OCI-LY7 (cell line): ENCODE data around the gene AGMO. TPM values are rescaled to one million over a fixed set of nuclear protein-coding genes. Genes with fewer than 3 reads are reported as not detected.

Experiments used
- BruUV-seq: library from RNA; stranded (reverse); fragments of 400-500 nt; replicated peaks from 2 replicates; lab custom pipeline; 2021; lab: Mats Ljungman, UMichigan
- CTCF ChIA-PET: fragments of 300-600 bp; sonication (Branson Sonifier 250); formaldehyde crosslinking; loops from one replicate; lab custom pipeline; 2022; ENCODE audit warnings: antibody characterized with exemption; ENCODE audit not compliant: unreplicated experiment; lab: Charles Lee
- POLR2A ChIA-PET: fragments of 300-600 bp; sonication (Branson Sonifier 250); formaldehyde crosslinking; loops from one replicate; lab custom pipeline; 2022; ENCODE audit warnings: antibody characterized with exemption; lab: Charles Lee
- DNase-seq: peaks from one replicate; pipeline ENCODE4 v3.0.0-alpha.2; 2015; ENCODE audit warnings: low spot score
- H2AFZ ChIP-seq: fragments of 200-600 bp; sonication (generic), shearing (Covaris generic); 2 replicates; pipeline ENCODE4 v1.6.1; 2014; ENCODE audit warnings: mild to moderate bottlenecking, antibody characterized with exemption, low read length, moderate library complexity
- H3K27ac ChIP-seq: fragments of 200-600 bp; sonication (generic); 2 replicates; pipeline ENCODE4 v1.5.1; 2014; ENCODE audit warnings: mixed run types, low read depth, mild to moderate bottlenecking, moderate library complexity, low read length, inconsistent platforms; ENCODE audit not compliant: poor library complexity, severe bottlenecking
- H3K36me3 ChIP-seq: fragments of 200-600 bp; sonication (generic); 2 replicates; pipeline ENCODE4 v1.6.1; 2014; ENCODE audit warnings: mild to moderate bottlenecking, antibody characterized with exemption, low read length, moderate library complexity, mixed read lengths; ENCODE audit not compliant: insufficient read depth
- H3K4me1 ChIP-seq: fragments of 200-600 bp; sonication (generic); 2 replicates; pipeline ENCODE4 v1.5.1; 2014; ENCODE audit warnings: mild to moderate bottlenecking, low read length; ENCODE audit not compliant: insufficient read depth, poor library complexity, severe bottlenecking
- H3K4me2 ChIP-seq: fragments of 200-600 bp; sonication (generic); 2 replicates; pipeline ENCODE4 v1.6.1; 2014; ENCODE audit warnings: mild to moderate bottlenecking, low read length
- H3K4me3 ChIP-seq: fragments of 200-600 bp; sonication (generic); 2 replicates; pipeline ENCODE4 v1.5.1; 2014; ENCODE audit warnings: mild to moderate bottlenecking, low read depth, low read length; ENCODE audit not compliant: poor library complexity, severe bottlenecking
- H3K79me2 ChIP-seq: fragments of 200-600 bp; sonication (generic); 2 replicates; pipeline ENCODE4 v1.6.1; 2016; ENCODE audit warnings: low read depth, mild to moderate bottlenecking, low read length, moderate library complexity, mixed read lengths; ENCODE audit not compliant: insufficient read depth
- H3K9me2 ChIP-seq: fragments of 200-600 bp; sonication (generic); 2 replicates; pipeline ENCODE4 v1.6.1; 2016; ENCODE audit warnings: mild to moderate bottlenecking, low read length, mixed read lengths; ENCODE audit not compliant: insufficient read depth
- H3K9me3 ChIP-seq: fragments of 200-600 bp; sonication (generic); 2 replicates; pipeline ENCODE4 v1.6.1; 2014; ENCODE audit warnings: mild to moderate bottlenecking, mixed run types, low read length, mixed read lengths
- H4K20me1 ChIP-seq: fragments of 200-600 bp; sonication (generic); 2 replicates; pipeline ENCODE4 v1.6.1; 2014; ENCODE audit warnings: mild to moderate bottlenecking, antibody characterized with exemption, low read length, moderate library complexity, mixed read lengths; ENCODE audit not compliant: insufficient read depth
- CTCF ChIP-seq: fragments of 200-600 bp; sonication (generic); conservative IDR thresholded peaks from 2 replicates; pipeline ENCODE4 v1.5.1; 2014; ENCODE audit warnings: mild to moderate bottlenecking, antibody characterized with exemption, low read length, moderate library complexity, mixed read lengths
- EZH2phosphoT487 ChIP-seq: fragments of 200-600 bp; sonication (generic); IDR thresholded peaks from 2 replicates; pipeline ENCODE4 v1.6.1; 2018; ENCODE audit warnings: low read depth, borderline replicate concordance, mild to moderate bottlenecking, mixed run types, antibody characterized with exemption, low read length, moderate library complexity, mixed read lengths
- intact Hi-C: fragments of 100-400 bp; cut with micrococcal nuclease; formaldehyde crosslinking; loops from one replicate; pipeline ENCODE4 v1.10.0; 2022; ENCODE audit not compliant: unreplicated experiment
- total RNA-seq, 2 experiments: library from RNA; depleted of rRNA in 1 of 2; stranded (reverse); fragments of >200 nt in 1 of 2; shearing (Covaris generic) in 1 of 2; gene quantifications; 2 replicates each; pipeline ENCODE4 v1.2.3, GENCODE V29; 2014 to 2022

The AGMO gene
- total RNA-seq, 2 experiments from 2014 or later: not detected

DNA sequence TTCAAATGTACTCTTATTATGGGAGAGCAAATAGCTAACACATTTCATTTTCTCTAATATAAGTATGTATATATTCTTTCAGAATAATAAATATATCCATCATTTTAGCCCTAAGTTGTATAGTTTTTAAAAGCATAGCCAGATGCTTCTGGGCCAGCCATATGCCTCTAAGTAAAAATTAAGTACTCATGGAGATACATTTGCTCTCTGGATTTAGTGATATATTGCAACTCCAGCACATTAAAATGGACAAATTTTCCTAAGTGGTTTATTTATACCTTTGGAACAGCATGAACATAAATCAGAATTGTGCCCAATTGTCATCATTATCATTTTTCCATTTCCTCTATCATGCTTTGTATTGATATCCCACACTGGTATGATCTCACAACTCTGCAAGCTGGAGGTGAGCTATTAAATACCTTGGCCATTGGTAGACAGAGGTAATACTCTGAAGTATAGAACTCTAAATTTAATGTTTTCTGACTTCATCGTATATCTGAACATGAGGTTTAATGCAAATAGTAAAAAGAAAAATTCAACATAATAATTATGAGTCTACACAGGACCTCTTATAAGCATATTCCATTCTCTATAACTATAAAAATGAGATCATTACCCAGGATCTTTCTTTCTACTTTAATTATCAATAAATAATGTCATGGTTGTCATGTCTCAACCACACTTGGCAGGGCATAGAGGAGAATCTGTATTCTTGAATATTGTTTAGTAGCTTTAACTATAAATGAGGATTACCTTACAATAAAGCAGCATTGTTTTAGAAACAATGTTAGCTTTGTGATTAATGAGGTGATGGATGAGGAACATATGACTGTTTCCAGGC, 90.8 kb downstream of the AGMO start:
- Histone ChIP-seq H3K4me2 (no peak overlapping the region), H2AFZ (no peak overlapping the region), H4K20me1 (no peaks in the 10 kb centered on the region), H3K36me3 (no peaks in the 10 kb centered on the region), H3K4me3 (no peak overlapping the region), H3K9me3 (no peaks in the 10 kb centered on the region), H3K79me2 (no peaks in the 10 kb centered on the region), H3K27ac (no peak overlapping the region), H3K9me2 (no peaks in the 10 kb centered on the region), H3K4me1 (no peaks in the 10 kb centered on the region)
- ChIA-PET CTCF (no interaction called here), POLR2A (no interaction called here)
- intact Hi-C loops: no loop called here
- TF ChIP-seq EZH2phosphoT487: no peak
- TF ChIP-seq CTCF: no peak
- no peak for DNase-seq
- BruUV-seq: no TSS peak

DNA sequence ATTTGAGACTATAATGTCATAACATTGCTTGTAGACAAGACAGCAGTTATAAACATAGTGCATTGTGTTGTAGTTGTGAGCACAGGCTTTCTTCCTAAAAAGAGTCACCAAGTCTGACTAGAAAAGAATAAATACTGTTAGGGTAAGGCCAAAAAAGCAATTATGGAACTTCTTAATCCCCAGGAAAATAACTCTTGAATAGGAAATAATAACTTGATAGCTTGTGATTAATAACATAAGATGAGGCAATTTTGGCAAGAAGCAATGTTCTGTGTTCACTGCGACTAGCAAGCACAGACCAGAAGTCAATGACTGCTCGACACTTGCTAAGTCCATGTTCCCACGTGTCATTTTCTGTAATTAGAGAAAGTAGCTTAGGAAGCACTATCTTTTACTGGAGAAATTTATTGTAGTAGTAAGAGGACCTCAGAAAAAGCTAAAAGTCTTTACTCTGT, 97.1 kb downstream of the AGMO start:
- Histone ChIP-seq H3K4me1 (no peaks in the 10 kb centered on the region), H4K20me1 (no peaks in the 10 kb centered on the region), H2AFZ (no peak overlapping the region), H3K79me2 (no peaks in the 10 kb centered on the region), H3K4me3 (no peak overlapping the region), H3K4me2 (no peak overlapping the region), H3K27ac (no peak overlapping the region), H3K9me3 (no peaks in the 10 kb centered on the region), H3K9me2 (no peaks in the 10 kb centered on the region), H3K36me3 (no peaks in the 10 kb centered on the region)
- intact Hi-C loops: no loop called here
- ChIA-PET POLR2A (interaction anchor here (0.6 kb wide), 1 partner anchor 1468 kb away, joined by 3 read pairs; no protein-coding TSS in a partner anchor), CTCF (no interaction called here)
- no peak for DNase-seq
- no TSS peak for BruUV-seq
- TF ChIP-seq CTCF (no peak), EZH2phosphoT487 (no peak)
